Bronchial epithelial cell (primary cell): ENCODE data around the gene KDM3A. TPM values are rescaled to one million over a fixed set of nuclear protein-coding genes. Genes with fewer than 3 reads are reported as not detected.

Source experiments
- DNase-seq: peaks from one replicate; pipeline ENCODE4 v3.0.0-alpha.2; 2010; ENCODE audit warnings: low read depth
- FAIRE-seq: peaks from 2 replicates; lab custom pipeline; 2011; peaks lifted over from hg19 to GRCh38; lab: Jason Lieb, UNC
- H3K27me3 ChIP-seq: 2 replicates; pipeline ENCODE4 v1.5.1; 2011; ENCODE audit warnings: low read length; ENCODE audit not compliant: control insufficient read depth, insufficient read depth
- H3K36me3 ChIP-seq: 2 replicates; pipeline ENCODE4 v1.5.1; 2011; ENCODE audit warnings: low read length; ENCODE audit not compliant: control insufficient read depth, insufficient read depth
- H3K4me3 ChIP-seq: 2 replicates; pipeline ENCODE4 v1.5.1; 2011; ENCODE audit warnings: mild to moderate bottlenecking, low read depth, low read length, control low read depth
- CTCF ChIP-seq: IDR thresholded peaks from 2 replicates; pipeline ENCODE4 v1.5.1; 2011; ENCODE audit warnings: mild to moderate bottlenecking, moderate library complexity, low read length, control low read depth, inconsistent platforms; ENCODE audit not compliant: insufficient read depth, severe bottlenecking
- total RNA-seq: library from RNA; depleted of rRNA; stranded (reverse); fragments of >200 nt; gene quantifications from 2 replicates; pipeline ENCODE4 v1.2.1, GENCODE V29; 2014

KDM3A gene
- total RNA-seq, 1 donor from 2014 or later: 27.4 TPM

GRCh38 chr2:86397986-86398385 lies 43.2 kb upstream of the KDM3A start:
- no peak for DNase-seq
- Histone ChIP-seq H3K4me3 (no peak overlapping the region), H3K36me3 (no peaks in the 10 kb centered on the region), H3K27me3 (peaks cover 3% of the 10 kb centered on the region)
- no peak for FAIRE-seq
- TF ChIP-seq CTCF: no peak

GRCh38 chr2:86398500-86399474 lies 42.4 kb upstream of the KDM3A start:
- TF ChIP-seq CTCF: no peak
- no peak for DNase-seq
- Histone ChIP-seq H3K4me3 (no peak overlapping the region), H3K36me3 (no peaks in the 10 kb centered on the region), H3K27me3 (peaks cover 3% of the 10 kb centered on the region)
- FAIRE-seq: no peak

- Histone ChIP-seq H3K27me3 (peaks cover 3% of the 10 kb centered on the region), H3K4me3 (no peak overlapping the region), H3K36me3 (no peaks in the 10 kb centered on the region)
- no peak for TF ChIP-seq CTCF
- no peak for FAIRE-seq
- DNase-seq: peak; percentile 10
These were observed 40.9 kb upstream of the KDM3A start for GRCh38 chr2:86400321-86400720.

GRCh38 chr2:86410581-86410980 lies 30.6 kb upstream of the KDM3A start:
- no peak for TF ChIP-seq CTCF

GRCh38 chr2:86411396-86411795 lies 29.8 kb upstream of the KDM3A start:
- H3K36me3 ChIP-seq: no peaks in the 10 kb centered on the region
- DNase-seq (no peak), FAIRE-seq (no peak)
- H3K4me3 ChIP-seq: no peak overlapping the region
- no peaks in the 10 kb centered on the region for H3K27me3 ChIP-seq
- TF ChIP-seq CTCF: no peak

More at GRCh38 chr2:86410581-86410980, 30.6 kb upstream of the KDM3A start:
- Histone ChIP-seq H3K36me3 (no peaks in the 10 kb centered on the region), H3K4me3 (no peak overlapping the region), H3K27me3 (no peaks in the 10 kb centered on the region)
- no peak for FAIRE-seq
- no peak for DNase-seq
